HCT116 (cell line): ENCODE measurements around the gene NTRK3.

Source experiments
- EGR1 ChIP-seq: IDR thresholded peaks from 2 replicates; pipeline ENCODE4 v1.6.1; 2012; ENCODE audit warnings: low read depth
- ELF1 ChIP-seq: IDR thresholded peaks from 2 replicates; pipeline ENCODE4 v1.6.1; 2012; ENCODE audit warnings: low read depth, borderline replicate concordance
- EZH2 ChIP-seq: fragments of 200-600 bp; sonication (generic); IDR thresholded peaks from 2 replicates; pipeline ENCODE4 v1.6.1; 2017; ENCODE audit warnings: antibody characterized with exemption, mixed run types
- EZH2phosphoT487 ChIP-seq: fragments of 200-600 bp; IDR thresholded peaks from 2 replicates; pipeline ENCODE4 v1.6.1; 2018; ENCODE audit warnings: antibody characterized with exemption, borderline replicate concordance
- JUND ChIP-seq: IDR thresholded peaks from 2 replicates; pipeline ENCODE4 v1.6.1; 2012
- MAX ChIP-seq: IDR thresholded peaks from 2 replicates; pipeline ENCODE4 v1.6.1; 2012
- POLR2A ChIP-seq: IDR thresholded peaks from 2 replicates; pipeline ENCODE4 v1.7.0; 2011; ENCODE audit warnings: borderline replicate concordance; ENCODE audit not compliant: insufficient read depth, insufficient read length; ENCODE audit errors: extremely low read depth
- POLR2AphosphoS5 ChIP-seq: IDR thresholded peaks from 2 replicates; pipeline ENCODE4 v1.6.1; 2011; ENCODE audit warnings: mild to moderate bottlenecking, low read depth, low read length, moderate library complexity
- RAD21 ChIP-seq: IDR thresholded peaks from 2 replicates; pipeline ENCODE4 v1.6.1; 2012; ENCODE audit warnings: low read depth, mild to moderate bottlenecking
- SIN3A ChIP-seq: IDR thresholded peaks from 2 replicates; pipeline ENCODE4 v1.6.1; 2012; ENCODE audit warnings: low read depth
- SP1 ChIP-seq: IDR thresholded peaks from 2 replicates; pipeline ENCODE4 v1.6.1; 2012; ENCODE audit warnings: low read depth
- YY1 ChIP-seq: IDR thresholded peaks from 2 replicates; pipeline ENCODE4 v1.6.1; 2011; ENCODE audit warnings: low read length, low read depth, moderate library complexity, mild to moderate bottlenecking; ENCODE audit not compliant: insufficient replicate concordance; ENCODE audit errors: extremely low read depth
- ZNF274 ChIP-seq: fragments of 200-500 bp; sonication (Bioruptor generic); IDR thresholded peaks from 2 replicates; pipeline ENCODE4 v1.6.1; 2014; ENCODE audit warnings: mild to moderate bottlenecking, low read depth, low read length, inconsistent platforms
- TF ChIP-seq, protein P1 (sequence below), 3 experiments: fragments of 200-600 bp in 1 of 3; sonication (generic) in 1 of 3; IDR thresholded peaks in 2 of 3; conservative IDR thresholded peaks in 1 of 3; 2 replicates each; pipeline ENCODE4 v1.5.1; 2012 to 2017; ENCODE audit warnings: low read depth in 2 of 3, low read length in 2 of 3, antibody characterized with exemption in 1 of 3, borderline replicate concordance in 1 of 3, control low read depth in 1 of 3, mild to moderate bottlenecking in 1 of 3, mixed read lengths in 1 of 3, mixed run types in 1 of 3, moderate library complexity in 1 of 3; ENCODE audit not compliant: insufficient read depth in 1 of 3

DNA sequence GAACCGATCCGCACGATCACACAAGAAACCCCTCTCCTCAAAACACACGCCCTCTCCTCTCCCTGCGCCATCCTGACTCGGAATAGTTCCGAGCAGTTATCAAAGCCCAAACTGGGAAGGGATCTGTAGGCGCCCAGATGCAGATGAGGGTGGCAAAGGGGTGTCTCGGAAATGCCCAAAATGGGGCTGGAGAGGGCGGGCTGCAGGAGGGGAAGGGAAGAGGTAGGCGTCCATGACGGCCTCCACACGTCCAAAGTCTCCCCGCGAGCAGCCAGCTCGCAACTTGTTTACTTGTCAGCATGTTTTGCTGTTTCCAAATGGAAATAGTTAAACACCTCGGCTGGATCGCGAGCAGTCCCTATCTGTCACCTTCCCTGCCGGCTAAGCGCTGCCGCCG is 1.5 kb downstream of the NTRK3 start:
- no peak for TF ChIP-seq POLR2A
- TF ChIP-seq, protein P1, sequence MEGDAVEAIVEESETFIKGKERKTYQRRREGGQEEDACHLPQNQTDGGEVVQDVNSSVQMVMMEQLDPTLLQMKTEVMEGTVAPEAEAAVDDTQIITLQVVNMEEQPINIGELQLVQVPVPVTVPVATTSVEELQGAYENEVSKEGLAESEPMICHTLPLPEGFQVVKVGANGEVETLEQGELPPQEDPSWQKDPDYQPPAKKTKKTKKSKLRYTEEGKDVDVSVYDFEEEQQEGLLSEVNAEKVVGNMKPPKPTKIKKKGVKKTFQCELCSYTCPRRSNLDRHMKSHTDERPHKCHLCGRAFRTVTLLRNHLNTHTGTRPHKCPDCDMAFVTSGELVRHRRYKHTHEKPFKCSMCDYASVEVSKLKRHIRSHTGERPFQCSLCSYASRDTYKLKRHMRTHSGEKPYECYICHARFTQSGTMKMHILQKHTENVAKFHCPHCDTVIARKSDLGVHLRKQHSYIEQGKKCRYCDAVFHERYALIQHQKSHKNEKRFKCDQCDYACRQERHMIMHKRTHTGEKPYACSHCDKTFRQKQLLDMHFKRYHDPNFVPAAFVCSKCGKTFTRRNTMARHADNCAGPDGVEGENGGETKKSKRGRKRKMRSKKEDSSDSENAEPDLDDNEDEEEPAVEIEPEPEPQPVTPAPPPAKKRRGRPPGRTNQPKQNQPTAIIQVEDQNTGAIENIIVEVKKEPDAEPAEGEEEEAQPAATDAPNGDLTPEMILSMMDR (IDR thresholded peaks at IDR 0.05 in 2 of 3, conservative IDR thresholded peaks at IDR 0.05 in 1 of 3; ENCODE audit: borderline replicate concordance in 1 of 3, insufficient read depth in 1 of 3, low read depth in 2 of 3, low read length in 2 of 3) = no peak
- no peak for TF ChIP-seq POLR2AphosphoS5
- TF ChIP-seq MAX = no peak
- TF ChIP-seq YY1 = no peak
- TF ChIP-seq EGR1 = no peak
- no peak for TF ChIP-seq EZH2phosphoT487
- TF ChIP-seq EZH2 = no peak
- no peak for TF ChIP-seq ZNF274
- TF ChIP-seq SIN3A = no peak
- no peak for TF ChIP-seq JUND
- TF ChIP-seq RAD21 = no peak
- TF ChIP-seq ELF1 = no peak
- TF ChIP-seq SP1 = no peak
